H9 (cell line): ENCODE measurements around the gene ENOSF1. TPM values are rescaled to one million over a fixed set of nuclear protein-coding genes. Genes with fewer than 3 reads are reported as not detected.

Source experiments
- DNase-seq: peaks from one replicate; pipeline ENCODE4 v3.0.0-alpha.2; 2017
- H2AFZ ChIP-seq: one replicate; pipeline ENCODE4 v1.6.1; 2013; ENCODE audit warnings: mild to moderate bottlenecking, low read length, control low read depth, moderate library complexity
- H2AK5ac ChIP-seq: 2 replicates; pipeline ENCODE4 v1.6.1; 2013; ENCODE audit warnings: low read length, control low read depth, mixed read lengths; ENCODE audit not compliant: insufficient read length
- H2BK120ac ChIP-seq: one replicate; pipeline ENCODE4 v1.6.1; 2013; ENCODE audit warnings: low read depth, mild to moderate bottlenecking, low read length, control low read depth, inconsistent platforms; ENCODE audit not compliant: poor library complexity, severe bottlenecking
- H2BK12ac ChIP-seq: 2 replicates; pipeline ENCODE4 v1.6.1; 2013; ENCODE audit warnings: low read length, control low read depth, mixed read lengths, low read depth; ENCODE audit not compliant: insufficient read length
- H2BK15ac ChIP-seq: 2 replicates; pipeline ENCODE4 v1.6.1; 2013; ENCODE audit warnings: low read depth, low read length, control low read depth
- H2BK20ac ChIP-seq: one replicate; pipeline ENCODE4 v1.6.1; 2013; ENCODE audit warnings: low read depth, mild to moderate bottlenecking, low read length, control low read depth, inconsistent platforms; ENCODE audit not compliant: poor library complexity, severe bottlenecking
- H2BK5ac ChIP-seq: 2 replicates; pipeline ENCODE4 v1.6.1; 2013; ENCODE audit warnings: low read length, control low read depth, mixed read lengths; ENCODE audit not compliant: insufficient read length
- H3K14ac ChIP-seq: 2 replicates; pipeline ENCODE4 v1.6.1; 2013; ENCODE audit warnings: low read length, control low read depth; ENCODE audit not compliant: insufficient read depth
- H3K18ac ChIP-seq: 2 replicates; pipeline ENCODE4 v1.6.1; 2013; ENCODE audit warnings: low read depth, mild to moderate bottlenecking, mixed read lengths, low read length, control low read depth; ENCODE audit not compliant: insufficient read length
- H3K23ac ChIP-seq: 2 replicates; pipeline ENCODE4 v1.6.1; 2013; ENCODE audit warnings: low read length, control low read depth, mixed read lengths, low read depth; ENCODE audit not compliant: insufficient read length
- H3K23me2 ChIP-seq: 2 replicates; pipeline ENCODE4 v1.6.1; 2013; ENCODE audit warnings: low read depth, mild to moderate bottlenecking, mixed read lengths, low read length, control low read depth; ENCODE audit not compliant: insufficient read length, poor library complexity, severe bottlenecking
- H3K27ac ChIP-seq: 2 replicates; pipeline ENCODE4 v1.5.1; 2013; ENCODE audit warnings: low read length, control low read depth, mixed read lengths, low read depth; ENCODE audit not compliant: insufficient read length
- H3K27me3 ChIP-seq: 2 replicates; pipeline ENCODE4 v1.6.1; 2013; ENCODE audit warnings: low read length, control low read depth, inconsistent platforms; ENCODE audit not compliant: insufficient read depth
- H3K4ac ChIP-seq: 2 replicates; pipeline ENCODE4 v1.6.1; 2013; ENCODE audit warnings: low read depth, mild to moderate bottlenecking, control low read depth, inconsistent platforms, low read length, moderate library complexity
- H3K4me1 ChIP-seq: 2 replicates; pipeline ENCODE4 v1.6.1; 2013; ENCODE audit warnings: low read length, control low read depth, inconsistent platforms; ENCODE audit not compliant: insufficient read depth
- H3K4me2 ChIP-seq: 2 replicates; pipeline ENCODE4 v1.6.1; 2013; ENCODE audit warnings: low read length, control low read depth, mixed read lengths; ENCODE audit not compliant: insufficient read length, insufficient read depth
- H3K56ac ChIP-seq: 2 replicates; pipeline ENCODE4 v1.6.1; 2013; ENCODE audit warnings: low read depth, mild to moderate bottlenecking, mixed read lengths, low read length, control low read depth; ENCODE audit not compliant: insufficient read length
- H3K79me1 ChIP-seq: 2 replicates; pipeline ENCODE4 v1.6.1; 2013; ENCODE audit warnings: low read depth, mild to moderate bottlenecking, moderate library complexity, low read length, control low read depth, inconsistent platforms; ENCODE audit not compliant: insufficient read depth, poor library complexity, severe bottlenecking
- H3K79me2 ChIP-seq: 2 replicates; pipeline ENCODE4 v1.6.1; 2013; ENCODE audit warnings: low read length, control low read depth, inconsistent platforms; ENCODE audit not compliant: insufficient read depth
- H3K9ac ChIP-seq: 2 replicates; pipeline ENCODE4 v1.6.1; 2013; ENCODE audit warnings: low read length, control low read depth, mixed read lengths; ENCODE audit not compliant: insufficient read length; ENCODE audit errors: extremely low read depth
- H3K9me3 ChIP-seq: one replicate; pipeline ENCODE4 v1.6.1; 2013; ENCODE audit warnings: low read depth, low read length, inconsistent platforms; ENCODE audit not compliant: control insufficient read depth
- H3T11ph ChIP-seq: one replicate; pipeline ENCODE4 v1.6.1; 2013; ENCODE audit warnings: mild to moderate bottlenecking, low read length, control low read depth, inconsistent platforms
- H4K20me1 ChIP-seq: one replicate; pipeline ENCODE4 v1.6.1; 2013; ENCODE audit not compliant: control insufficient read depth, insufficient read length, insufficient read depth
- H4K5ac ChIP-seq: 2 replicates; pipeline ENCODE4 v1.6.1; 2013; ENCODE audit warnings: low read depth, mild to moderate bottlenecking, mixed read lengths, low read length, control low read depth; ENCODE audit not compliant: insufficient read length
- H4K8ac ChIP-seq: replicated peaks from 2 replicates; pipeline ENCODE4 v1.6.1; 2013; ENCODE audit warnings: low read length, control low read depth, mixed read lengths, low read depth; ENCODE audit not compliant: insufficient read length
- H4K91ac ChIP-seq: 2 replicates; pipeline ENCODE4 v1.6.1; 2013; ENCODE audit warnings: low read depth, mild to moderate bottlenecking, moderate library complexity, mixed read lengths, low read length, control low read depth; ENCODE audit not compliant: insufficient read length
- H3K27ac Mint-ChIP-seq, 3 experiments: 2 replicates in 2 of 3; 3 replicates in 1 of 3; pipeline ENCODE4 v1.8.0; 2020 to 2021; ENCODE audit warnings: mixed read lengths in 3 of 3, mild to moderate bottlenecking in 1 of 3, moderate library complexity in 1 of 3
- H3K27me3 Mint-ChIP-seq: 2 replicates; pipeline ENCODE4 v1.8.0; 2021; ENCODE audit warnings: low read depth, mild to moderate bottlenecking, moderate library complexity, mixed read lengths
- H3K36me3 Mint-ChIP-seq, 3 experiments: 2 replicates in 2 of 3; 3 replicates in 1 of 3; pipeline ENCODE4 v1.8.0; 2020 to 2021; ENCODE audit warnings: low read depth in 3 of 3, mixed read lengths in 3 of 3; ENCODE audit not compliant: insufficient read depth in 1 of 3
- H3K4me1 Mint-ChIP-seq, 2 experiments: 2 replicates each; pipeline ENCODE4 v1.8.0; 2020; ENCODE audit warnings: mixed read lengths in 2 of 2
- H3K4me3 Mint-ChIP-seq, 2 experiments: 2 replicates in 1 of 2; 3 replicates in 1 of 2; pipeline ENCODE4 v1.8.0; 2020 to 2021; ENCODE audit warnings: mild to moderate bottlenecking in 2 of 2, mixed read lengths in 2 of 2, moderate library complexity in 1 of 2
- H3K9me3 Mint-ChIP-seq, 2 experiments: 2 replicates in 1 of 2; 3 replicates in 1 of 2; pipeline ENCODE4 v1.8.0; 2020; ENCODE audit warnings: mild to moderate bottlenecking in 2 of 2, mixed read lengths in 2 of 2, moderate library complexity in 1 of 2
- CTCF ChIP-seq: fragments of 200-600 bp; sonication (generic); conservative IDR thresholded peaks from 3 replicates; pipeline ENCODE4 v1.8.0; 2021; ENCODE audit warnings: antibody characterized with exemption, mild to moderate bottlenecking
- WGBS: extraction: QIAGEN DNeasy Blood & Tissue Kit; methylation state at CpG from one replicate; pipeline ENCODE4 v1.1.7; 2013; ENCODE audit warnings: missing lambda C conversion rate, low lambda C conversion rate, mixed read lengths; ENCODE audit not compliant: insufficient read length; ENCODE audit errors: extremely low coverage; 5-methylcytosine and 5-hydroxymethylcytosine counted together
- total RNA-seq: library from RNA; stranded (reverse); gene quantifications from 2 replicates; pipeline ENCODE4 v1.2.1, GENCODE V29; 2021

Gene ENOSF1
- total RNA-seq, 1 experiment from 2014 or later = 40.3 TPM

GRCh38 chr18:649341-649740 lies 63.1 kb downstream of the ENOSF1 start:
- no peak overlapping the region for H4K91ac ChIP-seq
- no peaks in the 10 kb centered on the region for H4K20me1 ChIP-seq
- no peaks in the 10 kb centered on the region for H3K36me3 Mint-ChIP-seq
- H3K4me2 ChIP-seq = no peak overlapping the region
- no peak overlapping the region for H3K23ac ChIP-seq
- H3K4me1 ChIP-seq = no peaks in the 10 kb centered on the region
- H3T11ph ChIP-seq = no peak overlapping the region
- H2BK20ac ChIP-seq = no peak overlapping the region
- no peak overlapping the region for H4K8ac ChIP-seq
- H2AFZ ChIP-seq = no peak overlapping the region
- H3K14ac ChIP-seq = no peak overlapping the region
- H3K9ac ChIP-seq = no peak overlapping the region
- H4K5ac ChIP-seq = no peak overlapping the region
- no peaks in the 10 kb centered on the region for H3K9me3 Mint-ChIP-seq
- no peak overlapping the region for H2BK12ac ChIP-seq
- no peak overlapping the region for H2BK120ac ChIP-seq
- no peak for DNase-seq
- no peaks in the 10 kb centered on the region for H3K9me3 ChIP-seq
- no peaks in the 10 kb centered on the region for H3K23me2 ChIP-seq
- H3K4me3 Mint-ChIP-seq = no peak overlapping the region
- H3K27ac ChIP-seq = no peak overlapping the region
- H2BK5ac ChIP-seq = no peak overlapping the region
- WGBS = no CpG with 5 or more reads among the region's 5 CpGs
- no peaks in the 10 kb centered on the region for H3K27me3 Mint-ChIP-seq
- H3K18ac ChIP-seq = no peak overlapping the region
- TF ChIP-seq CTCF = no peak
- no peak overlapping the region for H2BK15ac ChIP-seq
- H3K27me3 ChIP-seq = no peaks in the 10 kb centered on the region
- H3K79me2 ChIP-seq = no peaks in the 10 kb centered on the region
- peaks cover 11 to 14% of the 10 kb centered on the region in 2 experiments for H3K4me1 Mint-ChIP-seq
- H3K79me1 ChIP-seq = no peaks in the 10 kb centered on the region
- no peak overlapping the region for H3K4ac ChIP-seq
- H3K27ac Mint-ChIP-seq = no peak overlapping the region
- H2AK5ac ChIP-seq = no peak overlapping the region
- H3K56ac ChIP-seq = no peak overlapping the region
